NCI-H1105 (cell line): ENCODE results near the gene SMIM33.
A peak's percentile ranks its signal among the peaks of the same experiment; 100 is the strongest.
"Not testable (repeated sequence)": the region's sequence is repeated elsewhere in the genome, so short reads cannot be mapped to it uniquely, and the experiment has no call there.

ENCODE experiments used
- DNase-seq: peaks from one replicate; lab custom pipeline; 2025; lab: John Stamatoyannopoulos, UW

The SMIM33 gene

GRCh38 chr5:139470821-139471300 lies at the start of gene SMIM33:
Gene SMIM33, plus strand, starts transcription at chr5:139471004. Its CDS starts 118 bp downstream, at chr5:139471122.
- no peak for DNase-seq

- DNase-seq = peak; percentile 1
Observed at GRCh38 chr5:139422307-139422893, 48.4 kb upstream of the SMIM33 start.

- no peak for DNase-seq
Observed at GRCh38 chr5:139425497-139425896, 45.3 kb upstream of the SMIM33 start.

- DNase-seq = no peak
Observed at GRCh38 chr5:139426203-139426885, 44.5 kb upstream of the SMIM33 start.

- DNase-seq = no peak
Observed at GRCh38 chr5:139430015-139430414, 40.8 kb upstream of the SMIM33 start.

- DNase-seq = no peak
Observed at GRCh38 chr5:139431706-139432105, 39.1 kb upstream of the SMIM33 start.

GRCh38 chr5:139435676-139436075 lies 35.1 kb upstream of the SMIM33 start:
- DNase-seq = no peak

GRCh38 chr5:139438707-139439012 lies 32.1 kb upstream of the SMIM33 start:
- no peak for DNase-seq

- DNase-seq = peak; percentile 82
Observed at GRCh38 chr5:139439013-139439903, 31.5 kb upstream of the SMIM33 start, which contains the start of gene DNAJC18. Gene DNAJC18, minus strand, starts transcription at chr5:139439525. Its CDS starts 80 bp downstream, at chr5:139439445.

- DNase-seq = not testable (repeated sequence)
Observed at GRCh38 chr5:139440416-139440815, 30.4 kb upstream of the SMIM33 start.

GRCh38 chr5:139443831-139444453 lies 26.9 kb upstream of the SMIM33 start:
- no peak for DNase-seq

GRCh38 chr5:139445325-139446170 lies 25.3 kb upstream of the SMIM33 start:
- no peak for DNase-seq

- DNase-seq = no peak
Observed at GRCh38 chr5:139446956-139447779, 23.6 kb upstream of the SMIM33 start.

- DNase-seq = no peak
Observed at GRCh38 chr5:139451176-139451575, 19.6 kb upstream of the SMIM33 start.

GRCh38 chr5:139451878-139452660 lies 18.7 kb upstream of the SMIM33 start:
- no peak for DNase-seq

- no peak for DNase-seq
Observed at GRCh38 chr5:139453683-139454567, 16.9 kb upstream of the SMIM33 start.

- no peak for DNase-seq
Observed at GRCh38 chr5:139454568-139455290, 16.1 kb upstream of the SMIM33 start.

- DNase-seq = no peak
Observed at GRCh38 chr5:139456776-139457175, 14.0 kb upstream of the SMIM33 start.
